ENCODE results near the gene WASHC2A.
"Not testable (repeated sequence)": the region's sequence is repeated elsewhere in the genome, so short reads cannot be mapped to it uniquely, and the experiment has no call there.

WASHC2A gene

GRCh38 chr10:50063100-50063499 lies 4.7 kb upstream of the WASHC2A start:
- ChIA-PET CTCF (no interaction called here), POLR2A (no interaction called here)
- no peak for TF ChIP-seq FOXA1 (IDR thresholded peaks at IDR 0.05)
- no peak for TF ChIP-seq SUZ12 (IDR thresholded peaks at IDR 0.05)
- TF ChIP-seq FOXK2 (IDR thresholded peaks at IDR 0.05): no peak
- TF ChIP-seq, protein P1, sequence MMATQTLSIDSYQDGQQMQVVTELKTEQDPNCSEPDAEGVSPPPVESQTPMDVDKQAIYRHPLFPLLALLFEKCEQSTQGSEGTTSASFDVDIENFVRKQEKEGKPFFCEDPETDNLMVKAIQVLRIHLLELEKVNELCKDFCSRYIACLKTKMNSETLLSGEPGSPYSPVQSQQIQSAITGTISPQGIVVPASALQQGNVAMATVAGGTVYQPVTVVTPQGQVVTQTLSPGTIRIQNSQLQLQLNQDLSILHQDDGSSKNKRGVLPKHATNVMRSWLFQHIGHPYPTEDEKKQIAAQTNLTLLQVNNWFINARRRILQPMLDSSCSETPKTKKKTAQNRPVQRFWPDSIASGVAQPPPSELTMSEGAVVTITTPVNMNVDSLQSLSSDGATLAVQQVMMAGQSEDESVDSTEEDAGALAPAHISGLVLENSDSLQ (IDR thresholded peaks at IDR 0.05): no peak
- no peak for TF ChIP-seq TARDBP (IDR thresholded peaks at IDR 0.05)
- no peak for TF ChIP-seq ZNF384 (IDR thresholded peaks at IDR 0.05)
- TF ChIP-seq NFRKB (IDR thresholded peaks at IDR 0.05): no peak
- TF ChIP-seq HDGF (IDR thresholded peaks at IDR 0.05; ENCODE audit: borderline replicate concordance): no peak
- TF ChIP-seq BHLHE40 (IDR thresholded peaks at IDR 0.05; ENCODE audit: borderline replicate concordance): no peak
- TF ChIP-seq FOXM1 (IDR thresholded peaks at IDR 0.05; ENCODE audit: borderline replicate concordance): no peak
- no peak for TF ChIP-seq CTBP1 (IDR thresholded peaks at IDR 0.05; ENCODE audit: borderline replicate concordance)
- DNase-seq (ENCODE audit: extremely low spot score): peak; percentile 12

GRCh38 chr10:50068352-50068659 lies 552 bp downstream of the WASHC2A start:
- CTCF ChIA-PET; POLR2A ChIA-PET; DNase-seq (ENCODE audit: extremely low spot score): not testable (repeated sequence)

DNA sequence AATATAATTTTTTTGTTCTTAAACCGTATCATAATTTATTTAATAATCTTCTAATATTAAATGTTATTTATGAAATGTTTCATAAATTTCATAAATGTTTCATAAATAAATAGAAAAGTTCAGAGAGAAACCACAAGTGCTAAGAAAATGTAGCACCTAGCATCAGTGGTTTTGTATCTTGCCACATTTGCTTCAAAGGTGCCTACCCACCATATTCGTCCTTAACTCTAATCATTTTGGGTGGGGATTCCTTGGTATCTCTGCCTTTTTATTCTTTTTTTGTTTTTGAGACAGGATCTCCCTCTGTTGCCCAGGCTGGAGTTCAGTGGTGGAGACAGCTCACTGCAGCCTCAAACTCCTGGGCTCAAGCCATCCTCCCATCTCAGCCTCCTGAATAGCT lies 7.4 kb downstream of the WASHC2A start:
- DNase-seq (ENCODE audit: extremely low spot score); POLR2A ChIA-PET; CTCF ChIA-PET: not testable (repeated sequence)

DNA sequence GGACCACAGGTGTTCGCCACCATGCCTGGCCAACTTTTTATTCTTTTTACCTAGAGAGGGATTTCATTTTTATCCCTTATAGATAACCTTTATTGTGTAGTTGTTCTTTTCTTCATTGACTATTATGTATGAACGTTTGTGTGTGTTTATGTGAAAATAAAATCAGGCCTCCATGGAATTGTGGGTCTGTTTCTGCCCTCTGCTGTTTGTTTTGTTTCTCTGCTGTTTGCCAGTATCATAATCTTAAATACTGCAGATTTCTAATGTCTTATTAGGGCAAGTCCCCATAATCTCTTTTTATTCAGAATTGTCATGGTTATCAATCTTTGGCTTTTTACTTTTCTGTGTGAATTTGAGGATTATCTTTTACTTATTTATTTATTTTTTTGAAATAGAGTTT lies 7.8 kb downstream of the WASHC2A start:
- CTCF ChIA-PET; POLR2A ChIA-PET; DNase-seq (ENCODE audit: extremely low spot score): not testable (repeated sequence)

GRCh38 chr10:50091304-50091703 lies 23.6 kb downstream of the WASHC2A start:
- CTCF ChIA-PET; POLR2A ChIA-PET; DNase-seq (ENCODE audit: extremely low spot score): not testable (repeated sequence)

DNA sequence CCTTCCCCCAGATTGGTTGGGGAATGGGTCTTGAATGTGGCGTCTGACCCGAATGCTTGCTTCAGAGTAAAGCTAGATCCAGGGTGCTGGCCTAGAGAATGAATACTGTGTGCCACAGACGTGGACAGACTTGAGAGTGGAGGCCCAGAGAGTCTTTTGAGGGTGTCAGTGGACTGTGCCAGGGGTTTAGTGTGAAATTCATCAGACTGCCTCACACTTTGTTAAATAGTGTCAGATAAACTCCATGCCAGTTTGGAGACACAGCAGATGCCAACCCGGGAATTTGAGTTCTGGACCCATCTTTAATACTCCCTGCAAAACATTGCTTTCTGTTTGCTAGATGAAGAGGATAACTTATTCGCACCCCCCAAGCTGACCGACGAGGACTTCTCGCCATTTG lies 25.2 kb downstream of the WASHC2A start:
- CTCF ChIA-PET; POLR2A ChIA-PET; DNase-seq (ENCODE audit: extremely low spot score): not testable (repeated sequence)

GRCh38 chr10:50094630-50095029 lies 26.9 kb downstream of the WASHC2A start:
- CTCF ChIA-PET; DNase-seq (ENCODE audit: extremely low spot score): not testable (repeated sequence)

GRCh38 chr10:50095402-50095801 lies 27.6 kb downstream of the WASHC2A start:
- CTCF ChIA-PET; DNase-seq (ENCODE audit: extremely low spot score); POLR2A ChIA-PET: not testable (repeated sequence)

More at GRCh38 chr10:50094630-50095029, 26.9 kb downstream of the WASHC2A start:
- POLR2A ChIA-PET: not testable (repeated sequence)

- CTCF ChIA-PET; POLR2A ChIA-PET; DNase-seq (ENCODE audit: extremely low spot score): not testable (repeated sequence)
Measured at GRCh38 chr10:50096722-50097121, 29.0 kb downstream of the WASHC2A start.

- POLR2A ChIA-PET; DNase-seq (ENCODE audit: extremely low spot score); CTCF ChIA-PET: not testable (repeated sequence)
Measured at GRCh38 chr10:50098645-50099044, 30.9 kb downstream of the WASHC2A start.

- POLR2A ChIA-PET, CTCF ChIA-PET: not testable (repeated sequence)
- peak; percentile 0 for DNase-seq (ENCODE audit: extremely low spot score)
Measured at GRCh38 chr10:50101139-50101582, 33.4 kb downstream of the WASHC2A start.

GRCh38 chr10:50101747-50102146 lies 34.0 kb downstream of the WASHC2A start:
- POLR2A ChIA-PET; DNase-seq (ENCODE audit: extremely low spot score); CTCF ChIA-PET: not testable (repeated sequence)

DNA sequence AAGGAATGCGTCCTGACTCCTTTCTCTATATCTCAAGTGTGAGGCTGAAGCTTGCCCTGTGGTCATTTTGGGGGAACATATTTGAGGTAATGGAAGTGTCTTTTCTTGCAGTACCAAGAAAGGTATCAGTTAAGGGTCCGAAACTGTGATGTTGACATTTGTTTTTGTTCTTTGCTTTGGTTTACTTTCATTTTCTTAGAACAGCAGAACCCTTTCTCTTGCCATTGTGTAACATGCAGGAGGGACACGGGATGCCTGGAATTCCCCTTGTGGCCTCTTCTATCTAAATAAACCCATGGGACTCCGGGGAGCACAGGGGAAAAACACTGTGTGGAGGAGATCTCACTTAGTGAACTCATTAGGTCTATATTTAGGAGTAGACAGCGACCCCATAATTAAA lies 34.5 kb downstream of the WASHC2A start:
- POLR2A ChIA-PET; DNase-seq (ENCODE audit: extremely low spot score); CTCF ChIA-PET: not testable (repeated sequence)

GRCh38 chr10:50108999-50109698 lies 41.4 kb downstream of the WASHC2A start:
- DNase-seq (ENCODE audit: extremely low spot score); POLR2A ChIA-PET; CTCF ChIA-PET: not testable (repeated sequence)

DNA sequence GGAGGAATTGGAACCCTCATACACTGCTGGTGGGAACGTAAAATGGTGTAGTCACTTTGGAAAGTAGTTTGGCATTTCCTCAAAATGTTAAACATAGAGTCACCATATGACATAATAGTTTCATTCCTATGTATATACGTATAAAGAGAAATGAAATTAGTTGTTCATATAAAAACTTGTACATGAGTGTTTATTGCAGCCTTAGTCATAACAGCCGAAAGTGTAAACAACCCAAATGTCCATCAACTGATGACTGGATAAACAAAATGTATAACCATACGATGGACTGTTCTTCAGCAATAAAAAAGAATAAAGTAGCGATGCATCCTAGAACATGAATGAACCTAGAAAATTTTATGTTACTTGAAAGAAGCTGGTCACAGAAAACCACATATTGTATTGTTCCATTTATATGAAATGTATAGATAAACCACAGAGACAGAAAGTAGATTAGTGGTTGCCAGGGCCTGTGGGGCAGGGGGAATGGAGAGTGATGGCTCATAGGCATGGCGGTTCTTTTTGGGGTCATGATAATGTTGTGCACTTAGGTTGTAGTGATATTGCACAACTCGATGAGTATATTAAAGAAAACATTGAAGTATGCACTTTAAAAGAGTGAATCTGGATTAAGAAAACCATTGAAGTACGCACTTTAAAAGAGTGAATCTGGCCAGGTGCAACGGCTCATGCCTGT lies 44.8 kb downstream of the WASHC2A start:
- DNase-seq (ENCODE audit: extremely low spot score); POLR2A ChIA-PET; CTCF ChIA-PET: not testable (repeated sequence)

GRCh38 chr10:50126765-50127164 lies 59.0 kb downstream of the WASHC2A start:
- CTCF ChIA-PET; POLR2A ChIA-PET; DNase-seq (ENCODE audit: extremely low spot score): not testable (repeated sequence)
